DOHH2 (cell line): ENCODE data around the gene RAB6D.
"Not testable (repeated sequence)": the region's sequence is repeated elsewhere in the genome, so short reads cannot be mapped to it uniquely, and the experiment has no call there.

Source experiments
- H3F3A ChIP-seq: fragments of 200-600 bp; sonication (generic), shearing (Covaris generic); 2 replicates; pipeline ENCODE4 v1.6.0; 2016; ENCODE audit warnings: antibody characterized with exemption, mild to moderate bottlenecking; ENCODE audit not compliant: control insufficient read depth, insufficient read depth
- H3K27ac ChIP-seq: fragments of 200-600 bp; sonication (generic); 2 replicates; pipeline ENCODE4 v1.5.1; 2014; ENCODE audit warnings: low read depth, mild to moderate bottlenecking, low read length, moderate library complexity
- H3K27me3 ChIP-seq: fragments of 200-600 bp; sonication (generic); 2 replicates; pipeline ENCODE4 v1.6.1; 2014; ENCODE audit warnings: mild to moderate bottlenecking, low read length, mixed read lengths; ENCODE audit not compliant: control insufficient read depth
- H3K36me3 ChIP-seq: fragments of 200-600 bp; sonication (generic); 2 replicates; pipeline ENCODE4 v1.6.1; 2014; ENCODE audit warnings: mild to moderate bottlenecking, low read length, moderate library complexity, mixed read lengths; ENCODE audit not compliant: control insufficient read depth
- H3K4me1 ChIP-seq: fragments of 200-600 bp; sonication (generic); 2 replicates; pipeline ENCODE4 v1.6.1; 2014; ENCODE audit warnings: mild to moderate bottlenecking, low read length, mixed read lengths; ENCODE audit not compliant: control insufficient read depth
- H3K4me2 ChIP-seq: fragments of 200-600 bp; sonication (generic); 2 replicates; pipeline ENCODE4 v1.6.0; 2014; ENCODE audit warnings: mild to moderate bottlenecking, low read length, moderate library complexity
- H3K4me3 ChIP-seq: fragments of 200-600 bp; sonication (generic); 2 replicates; pipeline ENCODE4 v1.5.1; 2014; ENCODE audit warnings: mild to moderate bottlenecking, low read length, mixed read lengths
- H3K79me2 ChIP-seq: fragments of 200-600 bp; sonication (generic); 2 replicates; pipeline ENCODE4 v1.6.1; 2014; ENCODE audit warnings: mild to moderate bottlenecking, low read length, mixed read lengths; ENCODE audit not compliant: control insufficient read depth
- H3K9me2 ChIP-seq: fragments of 200-600 bp; sonication (generic); replicated peaks from 2 replicates; pipeline ENCODE4 v1.6.1; 2014; ENCODE audit warnings: mild to moderate bottlenecking, low read length, mixed read lengths; ENCODE audit not compliant: control insufficient read depth
- H3K9me3 ChIP-seq: fragments of 200-600 bp; sonication (generic); 2 replicates; pipeline ENCODE4 v1.6.1; 2014; ENCODE audit warnings: antibody characterized with exemption, low read length, mixed read lengths; ENCODE audit not compliant: control insufficient read depth, insufficient read depth
- H4K20me1 ChIP-seq: fragments of 200-600 bp; sonication (generic); 2 replicates; pipeline ENCODE4 v1.6.0; 2014; ENCODE audit warnings: low read depth, mild to moderate bottlenecking, antibody characterized with exemption, low read length, moderate library complexity; ENCODE audit not compliant: control insufficient read depth, insufficient read depth
- EZH2phosphoT487 ChIP-seq: fragments of 200-600 bp; sonication (generic); IDR thresholded peaks from 2 replicates; pipeline ENCODE4 v1.6.1; 2017; ENCODE audit warnings: borderline replicate concordance, mild to moderate bottlenecking, antibody characterized with exemption, low read length, moderate library complexity, mixed read lengths
- TF ChIP-seq, protein P1 (sequence below): fragments of 200-600 bp; sonication (generic); IDR thresholded peaks from one replicate; pipeline ENCODE4 v1.5.1; 2014; ENCODE audit warnings: antibody characterized with exemption, mild to moderate bottlenecking, low read depth, low read length; ENCODE audit not compliant: poor library complexity, severe bottlenecking

The RAB6D gene

DNA sequence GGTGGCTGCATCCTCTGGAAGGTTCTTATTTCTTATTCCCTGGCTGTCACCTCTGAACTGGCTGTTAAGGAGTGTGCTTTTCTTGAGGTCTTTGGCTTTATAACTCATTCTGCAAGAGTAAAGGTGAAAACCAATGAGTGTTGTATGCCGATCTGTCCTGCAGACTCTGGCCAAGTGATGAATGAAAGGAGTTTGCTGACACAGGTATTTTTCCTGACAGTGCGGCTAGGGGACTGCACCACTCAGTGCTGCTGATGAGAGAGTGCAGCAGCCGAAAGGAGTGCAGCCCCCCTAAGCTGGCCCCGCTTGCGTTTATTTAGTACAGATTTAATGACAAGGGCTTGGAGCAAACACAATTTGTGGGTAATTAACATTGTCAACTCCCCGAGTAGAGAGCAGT is 41.8 kb downstream of the RAB6D start:
- no peaks in the 10 kb centered on the region for H3K79me2 ChIP-seq
- no peaks in the 10 kb centered on the region for H3K4me1 ChIP-seq
- H3K4me3 ChIP-seq = no peak overlapping the region
- TF ChIP-seq, protein P1, sequence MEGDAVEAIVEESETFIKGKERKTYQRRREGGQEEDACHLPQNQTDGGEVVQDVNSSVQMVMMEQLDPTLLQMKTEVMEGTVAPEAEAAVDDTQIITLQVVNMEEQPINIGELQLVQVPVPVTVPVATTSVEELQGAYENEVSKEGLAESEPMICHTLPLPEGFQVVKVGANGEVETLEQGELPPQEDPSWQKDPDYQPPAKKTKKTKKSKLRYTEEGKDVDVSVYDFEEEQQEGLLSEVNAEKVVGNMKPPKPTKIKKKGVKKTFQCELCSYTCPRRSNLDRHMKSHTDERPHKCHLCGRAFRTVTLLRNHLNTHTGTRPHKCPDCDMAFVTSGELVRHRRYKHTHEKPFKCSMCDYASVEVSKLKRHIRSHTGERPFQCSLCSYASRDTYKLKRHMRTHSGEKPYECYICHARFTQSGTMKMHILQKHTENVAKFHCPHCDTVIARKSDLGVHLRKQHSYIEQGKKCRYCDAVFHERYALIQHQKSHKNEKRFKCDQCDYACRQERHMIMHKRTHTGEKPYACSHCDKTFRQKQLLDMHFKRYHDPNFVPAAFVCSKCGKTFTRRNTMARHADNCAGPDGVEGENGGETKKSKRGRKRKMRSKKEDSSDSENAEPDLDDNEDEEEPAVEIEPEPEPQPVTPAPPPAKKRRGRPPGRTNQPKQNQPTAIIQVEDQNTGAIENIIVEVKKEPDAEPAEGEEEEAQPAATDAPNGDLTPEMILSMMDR = no peak
- TF ChIP-seq EZH2phosphoT487 = no peak
- peaks cover 4% of the 10 kb centered on the region; the same call in 1 of the 2 replicates for H3K9me3 ChIP-seq
- no peaks in the 10 kb centered on the region for H3K9me2 ChIP-seq
- no peak overlapping the region for H3K4me2 ChIP-seq
- no peak overlapping the region for H3K27ac ChIP-seq
- H4K20me1 ChIP-seq = no peaks in the 10 kb centered on the region
- no peaks in the 10 kb centered on the region for H3F3A ChIP-seq
- no peaks in the 10 kb centered on the region for H3K36me3 ChIP-seq
- no peaks in the 10 kb centered on the region for H3K27me3 ChIP-seq

DNA sequence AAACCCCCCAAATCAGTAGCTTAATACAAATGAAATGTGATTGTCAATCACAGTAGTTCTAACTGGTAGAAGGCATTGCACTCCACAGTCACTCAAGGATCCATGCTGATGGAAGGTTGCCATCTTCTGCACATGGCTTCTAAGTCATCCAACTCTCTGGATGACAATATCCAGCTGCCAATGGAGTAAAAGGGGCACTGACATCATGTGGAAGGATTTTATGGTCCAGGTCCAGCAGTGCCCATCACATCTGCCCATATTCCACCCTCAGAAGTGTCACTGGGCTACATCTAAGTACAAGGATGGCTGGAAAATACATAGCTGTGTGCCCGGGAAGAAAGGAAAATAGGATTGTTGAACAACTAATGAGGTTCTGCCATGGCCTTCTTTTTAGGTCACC is 42.6 kb downstream of the RAB6D start:
- not testable (repeated sequence) for H3K4me3 ChIP-seq, H3K4me1 ChIP-seq, H3K9me2 ChIP-seq, H3K9me3 ChIP-seq, H3K27me3 ChIP-seq, H3K36me3 ChIP-seq, H3F3A ChIP-seq, H3K4me2 ChIP-seq, H3K27ac ChIP-seq, H3K79me2 ChIP-seq, H4K20me1 ChIP-seq

DNA sequence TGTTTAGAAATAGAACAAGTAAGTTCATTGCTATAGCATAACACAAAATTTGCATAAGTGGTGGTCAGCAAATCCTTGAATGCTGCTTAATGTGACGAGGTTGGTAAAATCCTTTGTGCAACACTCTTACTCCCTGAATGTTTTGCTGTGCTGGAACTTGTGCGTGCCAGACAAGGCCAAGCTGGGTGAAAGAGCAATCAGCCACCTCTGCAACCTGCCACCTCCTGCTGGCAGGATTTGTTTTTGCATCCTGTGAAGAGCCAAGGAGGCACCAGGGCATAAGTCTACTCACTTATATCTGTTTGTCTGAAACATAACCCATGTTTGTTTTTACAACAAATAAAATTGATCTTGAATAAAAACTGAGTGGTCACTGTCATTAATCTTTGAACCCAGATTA is 53.0 kb downstream of the RAB6D start:
- H3K9me2 ChIP-seq, H3K4me1 ChIP-seq, H3K4me2 ChIP-seq, H3K79me2 ChIP-seq, H3K4me3 ChIP-seq, H3K9me3 ChIP-seq, H3K27ac ChIP-seq, H3K36me3 ChIP-seq, H3F3A ChIP-seq, H3K27me3 ChIP-seq, H4K20me1 ChIP-seq: not testable (repeated sequence)
